Eye (tissue), 1 donor: ENCODE data around the gene ERMN.

ENCODE experiments used
- DNase-seq: peaks from one replicate; pipeline ENCODE4 v3.0.0-alpha.2; 2015

The ERMN gene

GRCh38 chr2:157327621-157328500 is 2.2 kb upstream of the ERMN start:
- peak; percentile 86 for DNase-seq

GRCh38 chr2:157327200-157327599 is 1.6 kb upstream of the ERMN start:
- DNase-seq: no peak

GRCh38 chr2:157326698-157327097 is 1.1 kb upstream of the ERMN start:
- no peak for DNase-seq

GRCh38 chr2:157324331-157324843 is 1.2 kb downstream of the ERMN start:
- no peak for DNase-seq

- DNase-seq: no peak
Observed at GRCh38 chr2:157322432-157322831, 3.2 kb downstream of the ERMN start.

DNA sequence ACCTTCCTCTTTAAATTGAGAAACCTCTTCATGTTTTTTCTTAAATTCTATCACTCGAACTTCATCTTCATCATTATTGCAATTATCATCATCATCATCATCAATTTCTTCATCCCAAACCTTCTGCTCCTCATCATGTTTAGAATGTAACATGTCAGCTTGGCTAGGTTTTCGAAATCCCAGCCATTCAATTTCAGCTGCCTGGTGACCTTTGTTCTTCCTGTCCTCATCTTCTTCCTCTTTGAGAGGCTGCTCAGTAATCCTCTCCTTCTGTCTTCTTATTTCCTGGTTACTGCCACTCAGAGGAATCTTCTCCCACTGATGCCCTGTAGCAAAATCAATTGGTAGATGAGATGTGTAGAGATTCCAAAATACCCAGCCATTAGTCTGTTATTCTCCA is 4.2 kb downstream of the ERMN start:
- DNase-seq: no peak

- DNase-seq: no peak
Observed at GRCh38 chr2:157320409-157320808, 5.2 kb downstream of the ERMN start.

GRCh38 chr2:157319795-157320194 is 5.8 kb downstream of the ERMN start:
- no peak for DNase-seq

- no peak for DNase-seq
Observed at GRCh38 chr2:157318884-157319283, 6.7 kb downstream of the ERMN start.

- no peak for DNase-seq
Observed at GRCh38 chr2:157315901-157316300, 9.7 kb downstream of the ERMN start.

- DNase-seq: no peak
Observed at GRCh38 chr2:157312866-157313486, 12.6 kb downstream of the ERMN start.

GRCh38 chr2:157311706-157312105 is 13.9 kb downstream of the ERMN start:
- DNase-seq: no peak

DNA sequence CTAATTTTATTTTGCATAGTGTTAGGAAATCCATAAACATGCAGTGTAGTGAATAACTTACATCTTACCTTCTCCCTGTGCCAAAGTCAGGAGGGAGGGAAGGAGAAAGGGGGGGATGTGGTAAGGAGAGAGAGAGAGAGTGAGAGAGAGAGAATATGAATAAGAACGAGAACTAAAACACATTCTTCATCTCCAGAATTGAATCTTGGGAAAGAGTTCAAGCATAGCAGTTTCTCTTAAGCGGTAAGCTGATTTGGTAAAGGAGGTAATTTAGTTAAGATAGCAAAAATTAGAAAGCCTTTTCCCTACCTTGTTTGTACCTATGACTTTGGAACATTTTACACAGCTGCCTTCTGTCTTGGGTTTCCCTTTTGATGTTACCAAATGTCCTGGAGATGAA is 15.7 kb downstream of the ERMN start:
- DNase-seq: no peak

DNA sequence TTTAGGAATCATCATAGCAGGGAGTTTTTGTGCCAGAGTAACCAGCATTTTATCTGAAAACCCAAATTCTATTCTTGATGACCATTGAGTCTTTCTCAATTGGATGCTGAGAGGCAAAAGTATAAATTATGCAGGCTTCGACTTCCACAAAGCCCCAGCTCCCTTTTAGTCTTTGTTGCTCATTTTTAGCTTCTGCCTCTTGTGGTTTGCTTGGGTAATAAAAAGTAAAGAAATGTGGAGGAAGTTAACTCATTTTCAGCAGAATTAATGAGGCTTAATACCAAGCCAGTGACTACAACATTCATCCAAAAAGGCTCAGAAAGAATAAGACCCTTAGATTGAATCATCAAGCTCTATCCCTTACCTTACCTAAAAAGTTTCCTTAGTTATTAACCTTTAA is 18.6 kb downstream of the ERMN start:
- DNase-seq: no peak

GRCh38 chr2:157305723-157306110 is 19.9 kb downstream of the ERMN start:
- no peak for DNase-seq

DNA sequence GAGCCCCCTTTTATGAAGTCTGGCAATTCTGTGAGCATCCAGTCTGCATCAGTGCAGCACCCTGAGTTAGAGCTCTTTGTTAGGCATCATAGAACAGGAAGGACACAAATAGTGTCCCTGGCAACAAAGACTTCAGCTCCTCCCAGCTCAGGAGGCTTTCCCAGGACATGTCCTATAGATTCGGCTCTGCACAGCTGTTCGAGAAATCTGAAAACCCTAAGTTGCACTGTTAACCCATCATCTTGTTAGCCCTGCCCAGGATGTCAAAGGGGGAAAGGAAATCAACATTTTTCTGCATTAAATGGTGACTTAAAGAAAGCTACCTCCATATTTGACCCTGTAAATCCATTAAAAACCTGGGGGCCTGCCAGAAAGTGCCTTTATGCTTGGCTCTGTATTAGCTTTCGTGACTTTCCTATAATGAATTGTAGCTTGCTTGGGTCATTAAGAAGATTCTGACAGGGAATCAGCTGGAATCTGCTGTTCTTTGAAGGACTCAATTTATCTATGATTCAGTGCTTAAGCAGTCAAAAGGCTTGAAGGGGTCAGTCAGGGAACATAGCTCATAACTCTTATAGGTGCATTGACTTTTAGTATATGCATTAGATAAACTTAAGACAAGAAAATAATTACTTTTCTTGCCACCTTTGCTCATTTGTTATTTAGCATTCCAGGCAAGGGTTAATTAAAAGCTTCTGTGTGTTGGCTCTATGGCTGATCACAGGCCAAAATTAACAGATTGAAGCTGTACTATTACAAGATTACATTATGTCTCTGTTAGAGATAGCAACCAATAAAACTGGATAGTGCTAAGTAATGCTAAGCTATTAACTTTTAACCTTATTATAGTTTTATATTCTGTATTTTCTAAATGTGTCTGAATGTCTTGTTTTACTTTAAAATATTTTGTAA is 20.6 kb downstream of the ERMN start:
- peak; percentile 28 for DNase-seq

DNA sequence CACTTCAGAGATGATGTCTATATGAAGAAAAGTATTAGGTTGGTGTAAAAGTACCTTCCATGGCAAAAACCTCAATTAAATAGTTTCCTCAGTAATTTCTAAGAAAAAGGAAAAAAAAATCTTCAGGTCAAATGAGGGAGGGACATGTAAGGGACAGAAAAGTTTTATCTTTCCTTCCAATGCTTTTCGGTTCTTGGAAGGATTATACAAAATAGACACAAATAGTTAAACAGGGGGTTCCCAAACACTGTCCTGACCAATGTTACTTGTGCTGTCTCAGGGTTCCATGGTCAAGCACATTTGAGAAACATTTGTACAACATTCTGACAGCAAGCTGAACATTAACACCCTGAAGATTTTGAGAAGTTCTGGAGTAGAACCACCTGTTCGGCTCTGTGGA is 22.0 kb downstream of the ERMN start:
- no peak for DNase-seq

DNA sequence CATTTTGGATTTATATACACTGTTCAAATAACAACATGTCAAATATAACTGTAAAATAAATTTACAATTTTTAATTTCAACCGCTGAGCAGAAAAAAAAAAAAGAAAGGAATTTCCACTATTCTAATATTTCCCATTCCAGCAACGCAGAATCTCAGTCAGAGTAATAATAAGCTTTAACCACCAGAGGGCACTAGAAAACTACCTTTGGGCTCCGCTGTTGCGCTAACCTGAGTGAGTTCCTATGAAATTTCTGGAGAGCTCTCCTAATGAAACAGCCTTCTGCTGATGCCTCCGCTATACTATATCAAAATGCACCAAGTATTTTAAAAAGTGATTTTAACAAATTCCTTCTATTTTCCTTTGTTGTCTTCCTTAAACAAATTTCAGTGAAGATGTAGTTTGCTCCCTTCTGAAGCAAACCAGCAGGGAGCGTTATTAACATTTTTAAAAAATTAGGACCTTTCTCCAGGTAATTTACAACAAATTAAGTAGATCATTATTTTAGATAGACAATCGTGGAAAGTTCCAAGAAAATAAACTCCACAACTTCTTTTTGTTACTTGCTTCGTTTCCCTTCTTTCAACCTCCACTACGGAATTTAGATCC is 23.0 kb downstream of the ERMN start:
- peak; percentile 88 for DNase-seq

DNA sequence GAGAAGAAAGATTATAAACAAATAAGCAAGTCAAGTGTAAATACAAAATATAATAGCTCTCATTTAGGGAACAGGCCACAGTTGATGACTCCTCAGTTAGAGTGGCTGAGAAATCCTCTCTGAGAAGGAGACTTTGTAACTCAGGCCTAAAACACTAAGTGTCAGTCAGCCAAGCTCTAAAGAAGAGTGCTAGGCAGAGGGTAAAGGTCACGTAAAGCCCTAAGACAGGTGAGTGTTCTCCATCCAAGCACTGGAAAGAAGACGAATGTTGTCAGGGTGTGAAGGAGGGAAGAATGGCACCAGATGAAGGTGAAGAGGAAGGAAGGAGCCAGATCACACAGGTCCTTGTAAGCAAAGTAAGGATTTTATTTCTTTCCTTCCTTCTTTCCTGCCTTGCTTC is 24.3 kb downstream of the ERMN start:
- DNase-seq: no peak

DNA sequence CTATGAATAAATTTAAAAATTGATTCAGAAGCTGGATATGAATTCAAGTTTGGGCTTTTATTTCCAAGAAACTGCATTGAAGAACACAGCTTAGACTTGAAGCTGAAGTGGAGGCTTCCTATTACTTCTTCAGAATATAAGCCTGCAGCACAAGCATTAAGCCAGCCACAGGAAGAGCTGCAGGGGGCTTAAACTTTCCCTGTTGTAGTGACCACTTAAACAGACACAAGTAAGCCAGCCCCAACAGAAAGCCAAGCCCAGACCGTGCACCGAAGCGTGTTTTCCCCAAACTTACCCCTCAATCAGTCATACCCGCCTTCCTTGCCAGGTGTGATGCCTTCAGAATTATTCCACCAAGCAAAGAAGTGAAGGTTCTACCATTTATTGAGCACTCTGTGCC is 28.7 kb downstream of the ERMN start:
- DNase-seq: no peak

DNA sequence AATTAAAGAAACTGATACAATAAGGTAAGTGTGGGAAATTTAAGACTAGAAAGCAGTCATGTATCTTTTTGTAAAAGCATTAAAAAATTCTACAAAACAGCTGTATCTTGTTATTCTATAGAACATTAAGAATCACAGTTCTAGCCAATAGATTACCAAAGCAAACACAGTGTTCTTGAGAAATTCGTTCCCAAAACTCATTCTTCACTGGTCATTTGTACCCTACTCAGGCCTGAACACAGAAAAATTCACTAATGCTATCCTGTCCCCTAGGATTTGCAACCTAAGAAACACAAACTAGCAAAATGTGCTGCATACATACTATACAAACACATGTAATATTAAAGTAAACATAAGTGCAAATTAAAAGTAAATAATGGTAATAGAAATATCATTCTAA is 29.1 kb downstream of the ERMN start:
- DNase-seq: no peak

GRCh38 chr2:157292853-157293252 is 32.8 kb downstream of the ERMN start:
- DNase-seq: no peak

DNA sequence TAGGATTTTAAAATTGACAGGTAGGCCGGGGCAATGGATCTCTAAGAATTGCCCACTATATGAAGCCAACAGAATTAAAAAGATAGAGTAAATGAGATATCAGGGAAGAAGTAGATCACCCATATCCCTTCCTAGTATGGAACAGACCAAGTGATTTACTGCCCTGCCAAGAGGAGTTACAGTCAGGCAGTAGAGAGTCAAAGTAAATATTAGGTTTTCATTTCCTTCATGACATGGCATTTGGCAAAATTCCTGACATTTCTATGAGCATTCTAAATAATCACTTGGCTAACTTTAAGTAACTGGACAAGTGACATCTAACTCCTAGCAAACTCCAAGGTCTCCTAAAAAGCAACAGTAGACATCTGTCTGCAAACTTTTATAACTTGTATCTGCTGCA is 34.6 kb downstream of the ERMN start:
- DNase-seq: no peak
